ENCODE results near the gene GORASP1.

GRCh38 chr3:39103791-39104552 is 3.5 kb downstream of the GORASP1 start:
- TF ChIP-seq CTCF (IDR thresholded peaks at IDR 0.05; ENCODE audit: poor library complexity, severe bottlenecking) = no peak
- TF ChIP-seq REST (IDR thresholded peaks at IDR 0.05; ENCODE audit: borderline replicate concordance) = no peak
- no peak for TF ChIP-seq POLR2AphosphoS5 (IDR thresholded peaks at IDR 0.05)
- TF ChIP-seq RAD21 (conservative IDR thresholded peaks at IDR 0.05) = no peak
- TF ChIP-seq EZH2 (IDR thresholded peaks at IDR 0.05; ENCODE audit: borderline replicate concordance, insufficient read depth, low read length, poor library complexity, severe bottlenecking) = no peak
- no peak for TF ChIP-seq TAF1 (IDR thresholded peaks at IDR 0.05; ENCODE audit: low read depth)
- TF ChIP-seq SMC3 (conservative IDR thresholded peaks at IDR 0.05; ENCODE audit: poor library complexity) = no peak
- TF ChIP-seq EP300 (conservative IDR thresholded peaks at IDR 0.05; ENCODE audit: poor library complexity, severe bottlenecking) = no peak
